Measurements from ENCODE around the gene THSD4.

GRCh38 chr15:71341811-71342550, 226.7 kb downstream of the THSD4 start:
- TF ChIP-seq CTCF (conservative IDR thresholded peaks at IDR 0.05) (no peak), ZFX (IDR thresholded peaks at IDR 0.05) (no peak)

All from C4-2B (cell line).